ENCODE results near the gene ZNF74.
"Not testable (repeated sequence)": the region's sequence is repeated elsewhere in the genome, so short reads cannot be mapped to it uniquely, and the experiment has no call there.

Gene ZNF74

GRCh38 chr22:20386336-20386735, 7.6 kb upstream of the ZNF74 start:
- CTCF ChIA-PET, result no interaction called here
- Mint-ChIP-seq H3K4me1 (no peaks in the 10 kb centered on the region), H3K4me3 (no peak overlapping the region), H3K27ac (no peak overlapping the region), H3K27me3 (peaks cover 35% of the 10 kb centered on the region), H3K36me3 (no peaks in the 10 kb centered on the region), H3K9me3 (peaks cover 5% of the 10 kb centered on the region)
- no peak for DNase-seq

- H3K36me3 Mint-ChIP-seq, result no peaks in the 10 kb centered on the region
- no peaks in the 10 kb centered on the region for H3K4me1 Mint-ChIP-seq
- CTCF ChIA-PET, result no interaction called here
- H3K27ac Mint-ChIP-seq, result no peak overlapping the region
- peaks cover 32% of the 10 kb centered on the region for H3K27me3 Mint-ChIP-seq
- DNase-seq, result no peak
- peaks cover 5% of the 10 kb centered on the region for H3K9me3 Mint-ChIP-seq
- no peak overlapping the region for H3K4me3 Mint-ChIP-seq
Measured at GRCh38 chr22:20386972-20387371, 7.0 kb upstream of the ZNF74 start.

GRCh38 chr22:20388200-20388599, 5.8 kb upstream of the ZNF74 start:
- Mint-ChIP-seq H3K4me3 (no peak overlapping the region), H3K27ac (no peak overlapping the region), H3K27me3 (peaks cover 32% of the 10 kb centered on the region), H3K9me3 (peaks cover 5% of the 10 kb centered on the region), H3K4me1 (peaks cover under 1% of the 10 kb centered on the region), H3K36me3 (no peaks in the 10 kb centered on the region)
- CTCF ChIA-PET, result no interaction called here
- DNase-seq, result no peak

- CTCF ChIA-PET, result no interaction called here
- Mint-ChIP-seq H3K4me3 (no peak overlapping the region), H3K9me3 (peaks cover 5% of the 10 kb centered on the region), H3K27ac (no peak overlapping the region), H3K27me3 (peaks cover 29% of the 10 kb centered on the region), H3K36me3 (no peaks in the 10 kb centered on the region), H3K4me1 (peaks cover 8% of the 10 kb centered on the region)
- no peak for DNase-seq
Measured at GRCh38 chr22:20389288-20389687, 4.7 kb upstream of the ZNF74 start.

GRCh38 chr22:20390394-20390907, 3.5 kb upstream of the ZNF74 start:
- CTCF ChIA-PET, result no interaction called here
- H3K4me1 Mint-ChIP-seq, result peaks cover 19% of the 10 kb centered on the region

GRCh38 chr22:20391222-20391621, 2.7 kb upstream of the ZNF74 start:
- Mint-ChIP-seq H3K27me3 (peaks cover 20% of the 10 kb centered on the region), H3K4me1 (peaks cover 25% of the 10 kb centered on the region), H3K27ac (no peak overlapping the region), H3K4me3 (no peak overlapping the region), H3K9me3 (peaks cover 5% of the 10 kb centered on the region), H3K36me3 (no peaks in the 10 kb centered on the region)
- DNase-seq, result no peak
- CTCF ChIA-PET, result no interaction called here

More at GRCh38 chr22:20390394-20390907, 3.5 kb upstream of the ZNF74 start:
- Mint-ChIP-seq H3K36me3 (no peaks in the 10 kb centered on the region), H3K9me3 (peaks cover 5% of the 10 kb centered on the region), H3K27ac (no peak overlapping the region), H3K4me3 (no peak overlapping the region), H3K27me3 (peaks cover 20% of the 10 kb centered on the region)
- no peak for DNase-seq

GRCh38 chr22:20392365-20392881, 1.5 kb upstream of the ZNF74 start:
- H3K27ac Mint-ChIP-seq, H3K36me3 Mint-ChIP-seq, H3K4me3 Mint-ChIP-seq, CTCF ChIA-PET, DNase-seq, H3K9me3 Mint-ChIP-seq: not testable (repeated sequence)
- Mint-ChIP-seq H3K27me3 (peaks cover 14% of the 10 kb centered on the region), H3K4me1 (peaks cover 36% of the 10 kb centered on the region)

GRCh38 chr22:20392983-20393704, 807 bp upstream of the ZNF74 start:
- H3K4me1 Mint-ChIP-seq, result peaks cover 38% of the 10 kb centered on the region
- peak overlapping the region; percentile 88 for H3K27ac Mint-ChIP-seq
- peaks cover 4% of the 10 kb centered on the region for H3K36me3 Mint-ChIP-seq
- peak overlapping the region; percentile 84 for H3K4me3 Mint-ChIP-seq
- DNase-seq, result peak; percentile 25
- peaks cover 8% of the 10 kb centered on the region for H3K27me3 Mint-ChIP-seq
- CTCF ChIA-PET, result interaction anchor here (1.0 kb wide), 1 partner anchor 75 kb away, joined by 3 read pairs; no protein-coding TSS in a partner anchor
- peaks cover 5% of the 10 kb centered on the region for H3K9me3 Mint-ChIP-seq

GRCh38 chr22:20395181-20395906, 1.4 kb downstream of the ZNF74 start:
- CTCF ChIA-PET, result interaction anchor here (0.8 kb wide), 1 partner anchor 61 kb away, joined by 3 read pairs; no protein-coding TSS in a partner anchor
- no peak for DNase-seq
- H3K4me3 Mint-ChIP-seq, result peak overlapping the region; percentile 84
- peaks cover 38% of the 10 kb centered on the region for H3K4me1 Mint-ChIP-seq
- no peak overlapping the region for H3K27ac Mint-ChIP-seq
- peaks cover 4% of the 10 kb centered on the region for H3K36me3 Mint-ChIP-seq
- H3K9me3 Mint-ChIP-seq, result no peaks in the 10 kb centered on the region
- H3K27me3 Mint-ChIP-seq, result no peaks in the 10 kb centered on the region

GRCh38 chr22:20395907-20396287, 1.9 kb downstream of the ZNF74 start:
- peaks cover 38% of the 10 kb centered on the region for H3K4me1 Mint-ChIP-seq
- peaks cover 4% of the 10 kb centered on the region for H3K36me3 Mint-ChIP-seq
- no peaks in the 10 kb centered on the region for H3K9me3 Mint-ChIP-seq
- no peak for DNase-seq
- CTCF ChIA-PET, result no interaction called here
- H3K27me3 Mint-ChIP-seq, result no peaks in the 10 kb centered on the region
- H3K27ac Mint-ChIP-seq, result no peak overlapping the region
- peak overlapping the region; percentile 84 for H3K4me3 Mint-ChIP-seq

GRCh38 chr22:20396639-20397038, 2.7 kb downstream of the ZNF74 start:
- Mint-ChIP-seq H3K27ac (no peak overlapping the region), H3K27me3 (no peaks in the 10 kb centered on the region), H3K4me1 (peaks cover 38% of the 10 kb centered on the region), H3K36me3 (peaks cover 4% of the 10 kb centered on the region), H3K4me3 (no peak overlapping the region), H3K9me3 (no peaks in the 10 kb centered on the region)
- DNase-seq, result no peak
- CTCF ChIA-PET, result interaction anchor here (0.6 kb wide), 1 partner anchor 649 kb away, joined by 3 read pairs; no protein-coding TSS in a partner anchor

- Mint-ChIP-seq H3K4me3 (no peak overlapping the region), H3K27ac (no peak overlapping the region), H3K4me1 (peaks cover 38% of the 10 kb centered on the region), H3K27me3 (no peaks in the 10 kb centered on the region), H3K36me3 (peaks cover 6% of the 10 kb centered on the region), H3K9me3 (no peaks in the 10 kb centered on the region)
- no peak for DNase-seq
- CTCF ChIA-PET, result interaction anchor here (0.6 kb wide), 1 partner anchor 648 kb away, joined by 3 read pairs; no protein-coding TSS in a partner anchor
Measured at GRCh38 chr22:20397498-20397897, 3.5 kb downstream of the ZNF74 start.

- H3K27ac Mint-ChIP-seq, result no peak overlapping the region
- H3K9me3 Mint-ChIP-seq, result no peaks in the 10 kb centered on the region
- no peak overlapping the region for H3K4me3 Mint-ChIP-seq
- peaks cover 42% of the 10 kb centered on the region for H3K4me1 Mint-ChIP-seq
- DNase-seq, result no peak
- H3K27me3 Mint-ChIP-seq, result no peaks in the 10 kb centered on the region
- CTCF ChIA-PET, result no interaction called here
- peaks cover 10% of the 10 kb centered on the region for H3K36me3 Mint-ChIP-seq
Measured at GRCh38 chr22:20398420-20398819, 4.5 kb downstream of the ZNF74 start.

- DNase-seq, result no peak
- H3K27ac Mint-ChIP-seq, result no peak overlapping the region
- no peak overlapping the region for H3K4me3 Mint-ChIP-seq
- no peaks in the 10 kb centered on the region for H3K9me3 Mint-ChIP-seq
- CTCF ChIA-PET, result no interaction called here
- H3K4me1 Mint-ChIP-seq, result peaks cover 37% of the 10 kb centered on the region
- H3K36me3 Mint-ChIP-seq, result peaks cover 17% of the 10 kb centered on the region
- no peaks in the 10 kb centered on the region for H3K27me3 Mint-ChIP-seq
Measured at GRCh38 chr22:20399866-20400605, 6.1 kb downstream of the ZNF74 start.
